ENCODE results near the gene USP32.
"Not testable (repeated sequence)": the region's sequence is repeated elsewhere in the genome, so short reads cannot be mapped to it uniquely, and the experiment has no call there.

- TF ChIP-seq CTCF (IDR thresholded peaks at IDR 0.05; ENCODE audit: control extremely low read depth in 1 of 3, insufficient read depth in 1 of 3, low read depth in 1 of 3, low read length in 3 of 3); FOSL1 (IDR thresholded peaks at IDR 0.05; ENCODE audit: insufficient read depth, low read depth, low read length); RXRA (IDR thresholded peaks at IDR 0.05; ENCODE audit: insufficient read depth, low read depth, low read length); EP300 (IDR thresholded peaks at IDR 0.05; ENCODE audit: borderline replicate concordance in 1 of 2, low read depth in 2 of 2, low read length in 2 of 2); POLR2A (IDR thresholded peaks at IDR 0.05; ENCODE audit: control extremely low read depth in 1 of 2, low read depth in 2 of 2, low read length in 2 of 2); SP1 (IDR thresholded peaks at IDR 0.05; ENCODE audit: low read depth, low read length); JUN (IDR thresholded peaks at IDR 0.05; ENCODE audit: low read depth, low read length): not testable (repeated sequence)
Measured at GRCh38 chr17:60205782-60206181, 186.2 kb downstream of the USP32 start.
